Stimulated activated CD4-positive, alpha-beta T cell treated with anti-CD3 and anti-CD28 coated beads, Interleukin-2, amount 100 ng/mL, for 48 hours (primary cell): ENCODE results near the gene TCF15.
A peak's percentile ranks its signal among the peaks of the same experiment; 100 is the strongest.
"Not testable (repeated sequence)": the region's sequence is repeated elsewhere in the genome, so short reads cannot be mapped to it uniquely, and the experiment has no call there.

Experiments used
- DNase-seq, 2 donors: peaks; one replicate each; pipeline ENCODE4 v3.0.0-alpha.2; 2020

Gene TCF15

GRCh38 chr20:610130-611046, at the start of gene TCF15:
Gene TCF15, minus strand, starts transcription at chr20:610309. Its CDS starts 72 bp downstream, at chr20:610237.
- peak in 1 of 2 donors; percentile 12 for DNase-seq

DNA sequence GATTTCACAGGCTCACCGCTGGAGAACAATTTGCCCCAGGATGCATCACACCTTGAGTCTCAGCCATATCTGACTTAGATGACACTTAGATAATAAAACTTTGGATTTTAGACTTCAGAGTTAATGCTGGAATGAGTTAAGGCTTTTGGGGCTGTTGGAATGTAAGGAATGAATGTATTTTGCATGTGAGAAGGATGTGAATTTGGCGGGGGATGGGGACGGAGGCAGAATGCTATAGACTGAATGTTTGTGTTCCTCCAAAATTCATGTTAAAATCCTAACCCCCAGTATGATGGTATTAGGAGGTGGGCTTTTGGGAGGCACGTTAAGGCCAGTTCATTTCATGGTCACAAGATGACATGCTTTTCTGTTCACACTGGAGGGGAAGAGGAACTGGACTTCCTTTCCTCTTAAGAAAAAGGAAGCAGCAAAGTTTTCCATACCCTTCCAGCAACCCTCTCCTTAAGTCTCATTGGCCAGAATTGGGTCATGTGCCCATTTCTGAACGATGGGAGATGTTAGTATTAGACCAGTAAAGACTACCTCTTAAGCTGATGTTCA, 48.7 kb upstream of the TCF15 start:
- DNase-seq = no peak

DNA sequence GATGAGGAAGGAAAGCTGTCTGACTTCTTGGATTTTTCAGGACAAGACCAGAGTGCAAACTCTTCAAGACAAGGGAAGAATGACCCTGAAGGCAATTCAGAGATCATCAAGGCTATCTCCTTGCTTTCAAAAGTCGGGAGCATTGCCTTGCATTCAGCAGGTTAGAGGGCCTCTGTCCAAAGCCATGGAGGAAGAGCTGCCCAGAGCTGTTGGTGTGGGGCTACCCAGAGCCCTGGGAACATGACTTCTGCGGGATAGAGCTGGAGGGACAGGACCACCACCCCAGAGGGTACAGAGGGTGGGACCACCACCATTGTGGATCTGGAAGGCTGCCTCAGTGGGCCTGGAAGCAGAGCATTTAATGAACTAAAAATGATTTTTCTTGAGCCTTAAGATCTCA, 48.1 kb upstream of the TCF15 start:
- DNase-seq = no peak

GRCh38 chr20:655726-656624, 45.9 kb upstream of the TCF15 start:
- no peak for DNase-seq

DNA sequence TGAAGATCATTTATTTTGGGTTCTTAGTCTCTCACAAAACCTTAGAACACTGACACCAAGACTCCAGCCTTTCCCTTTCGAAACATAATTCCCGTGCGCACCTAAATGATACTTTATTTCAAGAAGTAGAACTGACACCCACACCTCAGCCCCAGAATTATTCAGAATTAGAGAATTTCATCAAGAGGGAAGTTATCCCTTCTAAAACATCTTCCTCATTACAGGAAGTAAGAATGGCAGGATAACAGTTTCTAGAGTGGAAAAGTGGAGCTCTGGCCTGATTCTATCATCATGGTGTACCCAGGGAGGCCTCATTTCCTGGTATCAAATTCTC, 44.3 kb upstream of the TCF15 start:
- DNase-seq = no peak

DNA sequence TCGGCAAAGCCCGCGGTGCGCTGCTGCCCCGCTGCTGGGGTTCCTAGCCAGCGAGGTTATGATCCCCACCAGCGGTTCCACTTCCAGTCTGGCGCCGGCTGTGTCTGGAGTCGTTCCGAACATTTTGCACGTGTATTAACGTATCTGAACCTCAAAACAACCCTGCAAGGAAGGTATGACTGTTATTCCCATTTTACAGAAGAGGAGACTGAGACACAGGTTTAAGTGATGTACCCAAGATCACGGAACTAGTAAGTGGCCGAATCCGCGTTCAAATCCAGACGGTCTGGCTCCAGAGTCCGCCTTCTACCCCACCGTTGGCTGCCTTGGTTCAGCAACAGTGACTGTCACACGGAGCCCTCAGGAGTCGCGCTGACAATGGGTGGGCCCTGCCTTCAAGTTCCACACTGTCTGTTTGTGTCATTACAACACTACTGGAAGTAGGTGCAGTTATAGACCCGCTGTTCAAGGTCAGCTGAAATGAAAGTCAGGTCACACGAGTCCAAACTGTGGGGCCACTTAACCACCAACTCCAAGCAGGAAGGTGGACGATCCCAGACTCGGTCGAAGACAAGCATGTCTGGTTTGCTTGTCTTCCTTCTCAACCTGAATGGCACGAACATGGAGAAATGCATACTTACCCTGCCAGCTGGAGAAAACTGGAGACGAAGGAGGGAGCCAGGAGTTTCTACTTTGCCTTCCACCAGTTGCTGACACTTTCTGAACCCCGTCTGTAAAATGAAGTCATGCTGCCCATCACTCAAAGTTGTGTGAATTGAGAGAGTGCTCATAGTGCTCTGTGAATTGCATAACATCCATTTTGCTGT, 43.7 kb upstream of the TCF15 start:
- no peak for DNase-seq

DNA sequence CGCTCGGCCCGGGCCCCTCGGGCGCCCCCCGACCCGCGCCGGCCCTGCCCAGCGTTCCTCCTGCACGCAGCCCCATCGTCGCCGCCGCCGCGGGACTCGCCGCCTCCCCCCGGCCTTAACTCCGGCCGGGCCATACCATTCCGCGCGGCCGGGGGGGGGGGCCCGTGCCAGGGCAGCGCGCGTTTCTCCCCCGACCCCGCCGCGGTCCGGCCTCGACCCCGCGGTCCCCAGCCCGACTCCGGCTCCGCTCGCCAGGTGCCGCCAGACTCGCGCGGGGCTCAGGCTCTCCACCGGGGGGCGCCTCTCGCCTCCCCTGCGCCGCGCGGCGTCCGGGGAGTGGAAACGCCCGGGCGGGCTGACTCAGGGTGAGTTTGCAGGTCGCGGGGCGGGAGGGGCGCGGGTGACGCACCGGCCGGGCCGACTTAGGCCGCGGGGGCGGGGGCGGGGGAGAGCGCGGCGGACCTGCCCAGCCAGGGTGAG, 43.0 kb upstream of the TCF15 start, which contains the start of gene SRXN1:
Gene SRXN1 (minus strand): TSS at position 91 of the 480 bp plus-strand sequence. CDS start 15 bp downstream, at position 76.
- DNase-seq = peak; percentile 79 to 85

DNA sequence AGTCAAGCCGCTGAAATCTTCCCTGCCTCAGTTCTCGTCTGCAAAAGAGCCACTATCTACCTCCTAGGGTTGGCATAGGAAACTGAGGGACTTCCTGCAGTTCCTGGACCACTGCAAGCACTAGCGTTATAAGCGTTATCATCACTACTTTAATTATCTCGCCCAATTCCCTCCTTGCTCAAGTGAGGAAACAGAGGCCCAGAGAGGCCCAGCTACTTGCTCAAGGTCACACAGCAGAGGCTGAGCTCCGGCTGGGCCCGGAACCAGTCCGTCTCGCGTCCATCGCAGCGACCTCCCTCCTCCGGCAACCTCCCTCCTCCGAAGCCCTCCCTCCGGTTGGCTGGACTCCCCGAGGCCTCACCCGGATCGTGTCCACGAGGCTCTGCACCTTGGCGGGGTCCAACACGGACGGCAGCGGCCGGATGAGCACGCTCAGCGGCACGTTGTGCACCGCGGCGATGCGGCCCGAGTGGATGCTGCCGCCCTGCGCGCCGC, 42.6 kb upstream of the TCF15 start:
- peak in 1 of 2 donors; percentile 23 for DNase-seq

- DNase-seq = no peak
Measured at GRCh38 chr20:651713-652614, 41.9 kb upstream of the TCF15 start.

GRCh38 chr20:650954-651353, 40.8 kb upstream of the TCF15 start:
- no peak for DNase-seq

GRCh38 chr20:650281-650680, 40.2 kb upstream of the TCF15 start:
- no peak for DNase-seq

- DNase-seq = no peak
Measured at GRCh38 chr20:647479-648019, 37.4 kb upstream of the TCF15 start.

- no peak for DNase-seq
Measured at GRCh38 chr20:646868-647233, 36.7 kb upstream of the TCF15 start.

GRCh38 chr20:646107-646867, 36.2 kb upstream of the TCF15 start:
- no peak for DNase-seq

GRCh38 chr20:645318-646106, 35.4 kb upstream of the TCF15 start:
- peak; percentile 72 to 75 for DNase-seq

- no peak for DNase-seq
Measured at GRCh38 chr20:644692-645317, 34.7 kb upstream of the TCF15 start.

- DNase-seq = no peak
Measured at GRCh38 chr20:642398-643174, 32.5 kb upstream of the TCF15 start.

DNA sequence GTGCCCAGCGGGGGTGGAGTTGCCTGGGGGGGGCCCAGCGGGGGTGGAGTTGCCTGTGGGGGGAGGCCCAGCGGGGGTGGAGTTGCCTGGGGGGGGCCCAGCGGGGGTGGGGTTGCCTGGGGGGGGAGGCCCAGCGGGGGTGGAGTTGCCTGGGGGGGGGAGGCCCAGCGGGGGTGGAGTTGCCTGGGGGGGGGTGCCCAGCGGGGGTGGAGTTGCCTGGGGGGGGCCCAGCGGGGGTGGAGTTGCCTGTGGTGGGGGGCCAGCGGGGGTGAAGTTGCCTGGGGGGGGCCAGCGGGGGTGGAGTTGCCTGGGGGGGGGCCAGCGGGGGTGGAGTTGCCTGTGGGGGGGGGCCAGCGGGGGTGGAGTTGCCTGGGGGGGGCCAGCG, 31.9 kb upstream of the TCF15 start:
- not testable (repeated sequence) for DNase-seq
